ENCODE measurements around the gene MOB3B. TPM values are rescaled to one million over a fixed set of nuclear protein-coding genes. Genes with fewer than 3 reads are reported as not detected.

Gene MOB3B
- total RNA-seq, 4 donors from 2014 or later, result 8.2 to 16.5 (median 10.5) TPM

DNA sequence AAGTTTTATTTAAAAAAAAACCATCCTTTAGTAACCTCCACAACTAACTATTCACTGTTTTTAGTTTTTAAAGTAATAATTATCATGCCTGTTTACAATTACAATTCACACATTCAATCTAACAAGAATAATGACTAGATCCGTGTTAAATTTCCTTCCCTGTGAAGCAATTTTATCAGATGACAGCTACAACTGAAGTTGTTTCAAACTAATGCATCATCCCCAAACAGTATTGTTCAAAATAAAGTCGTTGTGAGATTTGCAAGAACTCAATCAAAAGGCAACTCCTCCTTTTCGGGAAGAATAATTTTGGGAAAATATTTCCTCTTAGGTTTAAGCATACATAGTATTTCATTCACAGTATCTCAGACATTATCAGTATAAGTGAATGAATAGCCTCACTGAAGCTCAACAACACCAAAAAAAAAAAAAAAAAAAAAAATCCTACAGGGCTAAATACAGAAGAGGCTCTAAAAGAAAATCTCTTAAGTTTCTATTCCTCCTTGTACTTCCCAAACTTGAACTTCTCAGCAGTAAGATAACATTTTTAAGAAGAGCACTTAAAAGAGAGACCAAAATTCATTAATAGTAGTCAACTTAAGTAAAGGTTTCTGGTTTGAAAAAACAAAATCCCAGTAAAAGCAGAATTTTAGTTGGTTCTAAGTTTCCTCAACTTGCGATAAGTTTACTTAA lies 34.3 kb upstream of the MOB3B start:
- 76 to 81% methylated on average over 4 of the region's 4 CpGs for WGBS, 2 donors
- no peak for DNase-seq (ENCODE audit: low spot score in 2 of 2)
- TF ChIP-seq POLR2A (IDR thresholded peaks at IDR 0.05), result no peak
- TF ChIP-seq, protein P1, sequence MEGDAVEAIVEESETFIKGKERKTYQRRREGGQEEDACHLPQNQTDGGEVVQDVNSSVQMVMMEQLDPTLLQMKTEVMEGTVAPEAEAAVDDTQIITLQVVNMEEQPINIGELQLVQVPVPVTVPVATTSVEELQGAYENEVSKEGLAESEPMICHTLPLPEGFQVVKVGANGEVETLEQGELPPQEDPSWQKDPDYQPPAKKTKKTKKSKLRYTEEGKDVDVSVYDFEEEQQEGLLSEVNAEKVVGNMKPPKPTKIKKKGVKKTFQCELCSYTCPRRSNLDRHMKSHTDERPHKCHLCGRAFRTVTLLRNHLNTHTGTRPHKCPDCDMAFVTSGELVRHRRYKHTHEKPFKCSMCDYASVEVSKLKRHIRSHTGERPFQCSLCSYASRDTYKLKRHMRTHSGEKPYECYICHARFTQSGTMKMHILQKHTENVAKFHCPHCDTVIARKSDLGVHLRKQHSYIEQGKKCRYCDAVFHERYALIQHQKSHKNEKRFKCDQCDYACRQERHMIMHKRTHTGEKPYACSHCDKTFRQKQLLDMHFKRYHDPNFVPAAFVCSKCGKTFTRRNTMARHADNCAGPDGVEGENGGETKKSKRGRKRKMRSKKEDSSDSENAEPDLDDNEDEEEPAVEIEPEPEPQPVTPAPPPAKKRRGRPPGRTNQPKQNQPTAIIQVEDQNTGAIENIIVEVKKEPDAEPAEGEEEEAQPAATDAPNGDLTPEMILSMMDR (IDR thresholded peaks at IDR 0.05), result no peak
- intact Hi-C loops (cut with DNase I; ENCODE audit: low total_unique reads), result no loop called here
- no peak overlapping the region for H3K4me3 ChIP-seq (ENCODE audit: low read depth, poor library complexity, severe bottlenecking)

DNA sequence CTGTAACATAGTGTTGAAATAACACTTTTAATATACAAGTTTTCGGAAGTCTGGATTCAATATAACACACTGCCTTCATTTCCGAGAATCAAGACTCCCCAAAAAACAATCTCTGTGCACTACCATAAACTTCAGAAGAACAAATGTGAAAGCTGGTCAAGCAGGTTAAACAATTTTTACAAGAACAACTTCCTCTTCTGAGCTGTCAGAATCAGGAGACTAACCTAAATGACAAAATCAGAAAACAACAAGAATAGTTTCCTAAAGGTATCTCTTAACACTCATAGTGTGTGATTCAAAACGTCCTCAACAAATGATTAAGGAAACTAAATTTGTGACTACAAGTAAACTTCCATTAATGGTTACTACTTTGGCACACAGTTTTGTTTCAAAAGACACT lies 32.1 kb upstream of the MOB3B start:
- WGBS, 2 donors, result 70% methylated on average over 3 of the region's 3 CpGs
- no peak for TF ChIP-seq POLR2A (IDR thresholded peaks at IDR 0.05)
- TF ChIP-seq, protein P1 (IDR thresholded peaks at IDR 0.05), result no peak
- DNase-seq (ENCODE audit: low spot score in 2 of 2), result no peak
- H3K4me3 ChIP-seq (ENCODE audit: low read depth, poor library complexity, severe bottlenecking), result no peak overlapping the region
- intact Hi-C loops (cut with DNase I; ENCODE audit: low total_unique reads), result no loop called here

DNA sequence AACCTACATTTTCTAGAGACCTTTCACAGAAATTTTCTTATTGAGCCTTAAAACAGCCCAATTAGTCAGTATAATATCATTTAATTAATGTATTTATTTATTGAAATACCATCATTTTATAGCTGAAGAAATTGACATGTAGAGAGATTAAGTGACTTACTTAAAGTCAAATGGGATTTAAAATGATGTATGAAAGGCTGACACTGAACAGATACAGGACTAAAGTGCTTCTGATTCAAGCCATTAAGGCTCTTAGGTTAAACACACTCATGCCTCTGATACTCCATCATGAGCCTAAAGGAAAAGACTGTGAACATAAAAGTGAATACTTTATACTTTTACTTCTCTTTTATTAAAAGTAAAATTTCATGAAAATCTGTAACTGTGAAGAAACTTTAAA lies 30.8 kb upstream of the MOB3B start:
- TF ChIP-seq, protein P1 (IDR thresholded peaks at IDR 0.05), result no peak
- no peak for TF ChIP-seq POLR2A (IDR thresholded peaks at IDR 0.05)
- intact Hi-C loops (cut with DNase I; ENCODE audit: low total_unique reads), result no loop called here
- no peak overlapping the region for H3K4me3 ChIP-seq (ENCODE audit: low read depth, poor library complexity, severe bottlenecking)
- DNase-seq (ENCODE audit: low spot score in 2 of 2), result no peak

DNA sequence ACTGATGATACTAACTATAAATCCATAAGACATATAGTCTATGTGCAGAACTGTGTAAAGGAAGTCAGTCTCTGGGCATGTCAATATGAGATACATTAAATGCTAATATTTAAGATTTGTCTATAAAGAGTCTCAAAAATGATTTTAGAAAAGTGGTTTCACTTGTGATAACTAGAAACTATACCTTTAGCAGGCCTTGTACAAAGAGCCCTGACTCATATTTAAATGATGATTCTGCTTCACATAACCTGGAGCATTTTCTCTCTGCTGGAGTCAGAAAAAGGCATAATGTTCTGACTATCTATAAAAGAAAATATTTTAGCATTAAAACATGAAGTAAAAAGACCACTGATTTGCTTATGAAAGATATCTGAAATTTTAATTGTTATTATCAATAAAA lies 28.7 kb upstream of the MOB3B start:
- TF ChIP-seq POLR2A (IDR thresholded peaks at IDR 0.05), result no peak
- TF ChIP-seq, protein P1 (IDR thresholded peaks at IDR 0.05), result no peak
- intact Hi-C loops (cut with DNase I; ENCODE audit: low total_unique reads), result no loop called here
- no peak overlapping the region for H3K4me3 ChIP-seq (ENCODE audit: low read depth, poor library complexity, severe bottlenecking)
- no peak for DNase-seq (ENCODE audit: low spot score in 2 of 2)

DNA sequence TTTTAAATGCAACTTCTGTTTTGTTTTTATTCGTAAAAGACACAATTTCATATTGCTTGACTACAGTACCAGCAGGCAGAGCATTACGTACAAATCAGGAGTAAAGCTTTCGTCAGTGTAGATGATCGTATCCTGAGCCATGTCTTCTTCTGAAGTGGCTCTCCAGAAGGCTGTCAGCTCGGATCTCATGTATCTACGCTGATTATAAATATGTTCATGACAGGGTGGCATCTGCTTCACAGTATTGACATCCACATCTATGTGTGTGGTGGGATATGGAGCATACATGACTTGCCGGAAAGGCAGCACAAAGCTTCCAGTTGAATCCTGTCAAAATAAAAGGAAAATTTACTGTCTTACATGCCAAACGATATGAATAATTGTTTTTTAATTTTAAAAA lies 26.9 kb upstream of the MOB3B start:
- no peak for TF ChIP-seq POLR2A (IDR thresholded peaks at IDR 0.05)
- TF ChIP-seq, protein P1 (IDR thresholded peaks at IDR 0.05), result no peak
- no peak for DNase-seq (ENCODE audit: low spot score in 2 of 2)
- no peak overlapping the region for H3K4me3 ChIP-seq (ENCODE audit: low read depth, poor library complexity, severe bottlenecking)
- WGBS, 2 donors, result 93 to 95% methylated on average over 8 of the region's 8 CpGs
- intact Hi-C loops (cut with DNase I; ENCODE audit: low total_unique reads), result no loop called here

DNA sequence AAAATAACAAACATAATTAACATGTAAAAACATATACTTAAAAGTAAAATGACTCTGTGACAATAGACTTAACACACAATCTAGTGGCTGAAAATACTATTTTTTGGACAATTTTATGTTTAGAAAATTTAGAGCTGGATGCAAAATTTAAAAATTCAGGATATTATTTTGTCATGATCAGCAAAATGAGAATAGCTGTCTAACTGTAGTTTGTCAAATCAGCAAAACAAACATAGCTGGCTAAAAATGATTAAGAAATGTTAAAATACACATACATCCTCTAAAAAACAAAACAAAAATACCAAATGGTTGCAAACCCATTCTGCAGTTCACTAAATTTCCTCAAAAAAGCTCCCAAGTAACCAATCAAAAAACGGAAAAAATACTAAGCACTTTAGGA lies 25.1 kb upstream of the MOB3B start:
- WGBS, 2 donors, result 93 to 94% methylated on average over 1 of the region's 1 CpG
- intact Hi-C loops (cut with DNase I; ENCODE audit: low total_unique reads), result no loop called here
- H3K4me3 ChIP-seq (ENCODE audit: low read depth, poor library complexity, severe bottlenecking), result no peak overlapping the region
- TF ChIP-seq POLR2A (IDR thresholded peaks at IDR 0.05), result no peak
- DNase-seq (ENCODE audit: low spot score in 2 of 2), result no peak
